GM19372 (cell line): ENCODE measurements around the gene ARHGAP22.

Experiments used
- ATAC-seq: cut with Tn5 transposase; IDR thresholded peaks from one replicate; pipeline ENCODE4 v1.9.1; 2021; ENCODE audit warnings: mild to moderate bottlenecking, low read depth, moderate library complexity; ENCODE audit not compliant: unreplicated experiment

ARHGAP22 gene

GRCh38 chr10:48490571-48490940 is 114.3 kb downstream of the ARHGAP22 start:
- ATAC-seq: no peak

GRCh38 chr10:48489099-48489498 is 115.8 kb downstream of the ARHGAP22 start:
- no peak for ATAC-seq

GRCh38 chr10:48487244-48487643 is 117.6 kb downstream of the ARHGAP22 start:
- no peak for ATAC-seq

- ATAC-seq: no peak
These were observed 119.2 kb downstream of the ARHGAP22 start for GRCh38 chr10:48485711-48486110.

- no peak for ATAC-seq
These were observed 120.0 kb downstream of the ARHGAP22 start for GRCh38 chr10:48484911-48485310.

GRCh38 chr10:48482207-48482606 is 122.7 kb downstream of the ARHGAP22 start:
- ATAC-seq: no peak

- no peak for ATAC-seq
These were observed 123.5 kb downstream of the ARHGAP22 start for GRCh38 chr10:48481385-48481784.

GRCh38 chr10:48480397-48481374 is 124.2 kb downstream of the ARHGAP22 start:
- ATAC-seq: no peak

GRCh38 chr10:48478980-48479811 is 125.7 kb downstream of the ARHGAP22 start:
- ATAC-seq: no peak

- ATAC-seq: no peak
These were observed 126.4 kb downstream of the ARHGAP22 start for GRCh38 chr10:48478469-48478868.

- ATAC-seq: no peak
These were observed 127.3 kb downstream of the ARHGAP22 start for GRCh38 chr10:48477616-48478015.

GRCh38 chr10:48477141-48477540 is 127.7 kb downstream of the ARHGAP22 start:
- ATAC-seq: no peak

- ATAC-seq: no peak
These were observed 128.4 kb downstream of the ARHGAP22 start for GRCh38 chr10:48476279-48476982.

GRCh38 chr10:48475943-48476278 is 129.0 kb downstream of the ARHGAP22 start:
- ATAC-seq: no peak

- no peak for ATAC-seq
These were observed 130.0 kb downstream of the ARHGAP22 start for GRCh38 chr10:48474765-48475365.

GRCh38 chr10:48473704-48474103 is 131.2 kb downstream of the ARHGAP22 start:
- no peak for ATAC-seq

GRCh38 chr10:48472501-48473069 is 132.3 kb downstream of the ARHGAP22 start:
- ATAC-seq: no peak

- ATAC-seq: no peak
These were observed 133.7 kb downstream of the ARHGAP22 start for GRCh38 chr10:48470893-48471805.
